Effector memory CD8-positive, alpha-beta T cell (primary cell): ENCODE results near the gene KLHL2.

Source experiments
- ATAC-seq: fragments of 150-1000 bp; cut with Tn5 transposase; replicated peaks from 2 replicates; pipeline ENCODE4 v1.10.0; 2021; ENCODE audit warnings: mild to moderate bottlenecking, moderate library complexity
- DNase-seq, 3 experiments: peaks; one replicate each; pipeline ENCODE4 v3.0.0; 2021
- H3K27ac Mint-ChIP-seq, 2 donors: one replicate each; pipeline ENCODE4 v1.8.0; 2022; ENCODE audit warnings: mild to moderate bottlenecking in 2 of 2, mixed read lengths in 2 of 2, moderate library complexity in 2 of 2
- H3K27me3 Mint-ChIP-seq, 2 donors: one replicate each; pipeline ENCODE4 v1.8.0; 2022; ENCODE audit warnings: mixed read lengths in 2 of 2
- H3K36me3 Mint-ChIP-seq: one replicate; pipeline ENCODE4 v1.8.0; 2022; ENCODE audit warnings: mild to moderate bottlenecking, moderate library complexity, mixed read lengths; ENCODE audit not compliant: insufficient read depth
- H3K4me1 Mint-ChIP-seq, 2 donors: one replicate each; pipeline ENCODE4 v1.8.0; 2022; ENCODE audit warnings: low read depth in 2 of 2, mixed read lengths in 2 of 2
- H3K4me3 Mint-ChIP-seq, 2 donors: one replicate each; pipeline ENCODE4 v1.8.0; 2022; ENCODE audit warnings: mild to moderate bottlenecking in 2 of 2, mixed read lengths in 2 of 2, moderate library complexity in 2 of 2
- H3K9me3 Mint-ChIP-seq, 2 donors: one replicate each; pipeline ENCODE4 v1.8.0; 2022; ENCODE audit warnings: mixed read lengths in 2 of 2

The KLHL2 gene

DNA sequence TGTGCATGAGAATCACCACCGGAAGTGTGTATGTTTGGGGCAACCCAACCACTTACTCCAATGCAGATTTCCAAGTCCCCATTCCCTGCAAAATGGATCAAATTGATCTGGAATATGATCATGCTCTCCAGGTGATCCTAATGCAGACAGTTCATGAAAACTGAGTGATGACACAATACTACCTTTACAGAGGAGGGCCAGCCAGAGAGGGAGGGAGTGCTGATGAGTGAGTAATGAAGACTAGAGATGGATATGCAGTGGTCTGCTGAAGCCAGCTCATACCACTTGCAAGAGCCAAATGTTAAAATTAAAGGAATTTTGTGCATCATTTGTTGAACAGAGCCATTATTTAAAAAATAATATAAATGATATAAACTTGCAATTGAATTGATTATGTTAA is 161.2 kb downstream of the KLHL2 start:
- peaks cover 0 to 1% of the 10 kb centered on the region in 2 donors for H3K27me3 Mint-ChIP-seq
- H3K4me1 Mint-ChIP-seq = no peaks in the 10 kb centered on the region
- no peak for ATAC-seq
- H3K9me3 Mint-ChIP-seq = no peaks in the 10 kb centered on the region
- no peak for DNase-seq
- H3K36me3 Mint-ChIP-seq = no peaks in the 10 kb centered on the region
- no peak overlapping the region for H3K4me3 Mint-ChIP-seq
- H3K27ac Mint-ChIP-seq = no peak overlapping the region

DNA sequence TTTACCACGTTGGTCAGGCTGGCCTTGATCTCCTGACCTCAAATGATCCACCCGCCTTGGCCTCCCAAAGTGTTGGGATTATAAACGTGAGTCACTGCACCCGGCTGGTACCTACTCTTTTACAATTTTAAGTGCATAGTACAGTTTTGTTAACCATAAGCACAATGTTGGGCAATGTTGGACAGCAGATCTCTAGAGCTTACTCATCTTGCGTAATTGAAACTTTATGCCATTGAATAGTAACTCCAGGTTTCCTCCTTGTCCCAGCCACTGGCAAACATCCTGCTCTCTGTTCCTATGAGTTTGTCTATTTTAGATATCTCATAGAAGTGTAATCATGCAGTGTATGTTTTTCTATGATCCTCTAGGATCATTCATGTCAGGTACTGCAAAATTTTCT is 162.2 kb downstream of the KLHL2 start:
- H3K27me3 Mint-ChIP-seq = peaks cover 9 to 11% of the 10 kb centered on the region in 2 donors
- H3K9me3 Mint-ChIP-seq = no peaks in the 10 kb centered on the region
- DNase-seq = no peak
- no peak overlapping the region for H3K4me3 Mint-ChIP-seq
- ATAC-seq = no peak
- H3K27ac Mint-ChIP-seq = no peak overlapping the region
- H3K4me1 Mint-ChIP-seq = no peaks in the 10 kb centered on the region
- H3K36me3 Mint-ChIP-seq = no peaks in the 10 kb centered on the region

- DNase-seq = no peak
- H3K27ac Mint-ChIP-seq = no peak overlapping the region
- H3K4me3 Mint-ChIP-seq = no peak overlapping the region
- ATAC-seq = no peak
- H3K4me1 Mint-ChIP-seq = no peaks in the 10 kb centered on the region
- peaks cover 19 to 21% of the 10 kb centered on the region in 2 donors for H3K27me3 Mint-ChIP-seq
- no peaks in the 10 kb centered on the region for H3K9me3 Mint-ChIP-seq
- H3K36me3 Mint-ChIP-seq = no peaks in the 10 kb centered on the region
Measured at GRCh38 chr4:165370530-165370929, 163.2 kb downstream of the KLHL2 start.
